WTC11 (cell line): ENCODE results near the gene FNIP2.

Experiments
- CTCF ChIP-seq: fragments of 200-600 bp; IDR thresholded peaks from 2 replicates; pipeline ENCODE4 v1.8.0; 2022; ENCODE audit warnings: antibody characterized with exemption
- ELF4 ChIP-seq: sonication (generic); formaldehyde crosslinking; IDR thresholded peaks from 2 replicates; pipeline ENCODE4 v1.8.1; 2022; ENCODE audit warnings: low read depth, mild to moderate bottlenecking, moderate library complexity, missing genetic modification reagents
- FOXP1 ChIP-seq: sonication (generic); formaldehyde crosslinking; IDR thresholded peaks from 2 replicates; pipeline ENCODE4 v1.8.0; 2022; ENCODE audit warnings: missing genetic modification reagents, mild to moderate bottlenecking, moderate library complexity, borderline replicate concordance
- HMGA2 ChIP-seq: fragments of 250-450 bp; sonication (Bioruptor Pico); IDR thresholded peaks from 2 replicates; pipeline ENCODE4 v1.4.0; 2021; ENCODE audit warnings: mild to moderate bottlenecking, moderate library complexity
- PRDM15 ChIP-seq: sonication (generic); formaldehyde crosslinking; IDR thresholded peaks from 2 replicates; pipeline ENCODE4 v1.8.0; 2022; ENCODE audit warnings: missing genetic modification reagents
- PREB ChIP-seq: sonication (generic); formaldehyde crosslinking; IDR thresholded peaks from 2 replicates; pipeline ENCODE4 v1.8.1; 2022; ENCODE audit warnings: mild to moderate bottlenecking, missing genetic modification reagents, moderate library complexity, borderline replicate concordance
- SMAD3 ChIP-seq: sonication (generic); formaldehyde crosslinking; IDR thresholded peaks from 2 replicates; pipeline ENCODE4 v1.8.0; 2022; ENCODE audit warnings: missing genetic modification reagents, mild to moderate bottlenecking, borderline replicate concordance
- TEAD1 ChIP-seq: sonication (generic); formaldehyde crosslinking; IDR thresholded peaks from 2 replicates; pipeline ENCODE4 v1.8.0; 2022; ENCODE audit warnings: mild to moderate bottlenecking, missing genetic modification reagents
- TP53 ChIP-seq: sonication (generic); formaldehyde crosslinking; IDR thresholded peaks from 2 replicates; pipeline ENCODE4 v1.8.1; 2023; ENCODE audit warnings: mild to moderate bottlenecking, missing genetic modification reagents
- ZBTB21 ChIP-seq: sonication (generic); formaldehyde crosslinking; IDR thresholded peaks from 2 replicates; pipeline ENCODE4 v1.8.1; 2023; ENCODE audit warnings: mild to moderate bottlenecking, missing genetic modification reagents, borderline replicate concordance
- ZNF138 ChIP-seq: sonication (generic); formaldehyde crosslinking; conservative IDR thresholded peaks from 2 replicates; pipeline ENCODE4 v1.8.1; 2022; ENCODE audit warnings: mild to moderate bottlenecking, moderate library complexity, missing genetic modification reagents
- ZNF219 ChIP-seq: sonication (generic); formaldehyde crosslinking; IDR thresholded peaks from 2 replicates; pipeline ENCODE4 v1.8.0; 2023; ENCODE audit warnings: missing genetic modification reagents, mild to moderate bottlenecking, borderline replicate concordance
- ZNF263 ChIP-seq: sonication (generic); formaldehyde crosslinking; IDR thresholded peaks from 2 replicates; pipeline ENCODE4 v1.8.1; 2022; ENCODE audit warnings: low read depth, mild to moderate bottlenecking, moderate library complexity, missing genetic modification reagents
- ZNF423 ChIP-seq: fragments of 250-450 bp; sonication (Bioruptor Pico); IDR thresholded peaks from 2 replicates; pipeline ENCODE4 v2.1.2; 2022; ENCODE audit warnings: mild to moderate bottlenecking, moderate library complexity

DNA sequence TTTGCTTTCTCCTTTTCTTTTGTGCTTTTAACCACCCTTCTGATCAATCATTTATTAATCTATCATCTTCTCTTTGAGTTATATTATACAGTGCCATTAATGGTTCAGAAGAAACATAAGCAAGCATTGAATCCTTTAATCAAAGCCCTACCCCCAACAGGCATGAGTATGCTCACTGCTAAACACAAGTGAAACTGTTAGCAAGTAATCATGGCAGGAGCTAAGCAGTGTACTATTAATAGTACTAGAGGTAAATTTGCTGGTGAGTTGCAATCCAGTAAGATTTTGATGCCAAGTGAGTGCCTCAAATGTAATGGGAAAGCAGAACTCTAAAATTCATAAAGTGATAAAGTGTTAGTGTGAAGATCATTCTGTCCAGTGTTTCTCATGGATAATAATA is 57.2 kb downstream of the FNIP2 start:
- TF ChIP-seq FOXP1 (no peak), CTCF (no peak), ELF4 (no peak), ZNF263 (CRISPR knock-in tag) (no peak), HMGA2 (CRISPR knock-in tag) (no peak), TP53 (no peak), ZNF423 (CRISPR knock-in tag) (no peak), PRDM15 (no peak), ZNF138 (CRISPR knock-in tag) (no peak), PREB (CRISPR knock-in tag) (no peak), TEAD1 (CRISPR knock-in tag) (no peak), ZBTB21 (CRISPR knock-in tag) (no peak), SMAD3 (CRISPR knock-in tag) (no peak), ZNF219 (no peak)
